SK-MEL-5 (cell line): ENCODE results near the gene GLP1R. TPM values are rescaled to one million over a fixed set of nuclear protein-coding genes. Genes with fewer than 3 reads are reported as not detected.

Experiments
- DNase-seq: peaks from one replicate; pipeline ENCODE4 v3.0.0-alpha.2; 2016; ENCODE audit warnings: low read depth, low spot score
- in situ Hi-C: cut with HindIII; loops from 2 replicates; pipeline ENCODE4 v1.10.0; 2016; ENCODE audit warnings: low sequenced_read_pairs, high pct_unique_total_duplicates, low pct_unique_long_range_greater_than_20kb
- total RNA-seq: library from RNA; depleted of rRNA; stranded (reverse); fragments of >200 nt; shearing (Covaris generic); gene quantifications from 2 replicates; pipeline ENCODE4 v1.2.3, GENCODE V29; 2014

GLP1R gene
- total RNA-seq, 1 experiment from 2014 or later: not detected

DNA sequence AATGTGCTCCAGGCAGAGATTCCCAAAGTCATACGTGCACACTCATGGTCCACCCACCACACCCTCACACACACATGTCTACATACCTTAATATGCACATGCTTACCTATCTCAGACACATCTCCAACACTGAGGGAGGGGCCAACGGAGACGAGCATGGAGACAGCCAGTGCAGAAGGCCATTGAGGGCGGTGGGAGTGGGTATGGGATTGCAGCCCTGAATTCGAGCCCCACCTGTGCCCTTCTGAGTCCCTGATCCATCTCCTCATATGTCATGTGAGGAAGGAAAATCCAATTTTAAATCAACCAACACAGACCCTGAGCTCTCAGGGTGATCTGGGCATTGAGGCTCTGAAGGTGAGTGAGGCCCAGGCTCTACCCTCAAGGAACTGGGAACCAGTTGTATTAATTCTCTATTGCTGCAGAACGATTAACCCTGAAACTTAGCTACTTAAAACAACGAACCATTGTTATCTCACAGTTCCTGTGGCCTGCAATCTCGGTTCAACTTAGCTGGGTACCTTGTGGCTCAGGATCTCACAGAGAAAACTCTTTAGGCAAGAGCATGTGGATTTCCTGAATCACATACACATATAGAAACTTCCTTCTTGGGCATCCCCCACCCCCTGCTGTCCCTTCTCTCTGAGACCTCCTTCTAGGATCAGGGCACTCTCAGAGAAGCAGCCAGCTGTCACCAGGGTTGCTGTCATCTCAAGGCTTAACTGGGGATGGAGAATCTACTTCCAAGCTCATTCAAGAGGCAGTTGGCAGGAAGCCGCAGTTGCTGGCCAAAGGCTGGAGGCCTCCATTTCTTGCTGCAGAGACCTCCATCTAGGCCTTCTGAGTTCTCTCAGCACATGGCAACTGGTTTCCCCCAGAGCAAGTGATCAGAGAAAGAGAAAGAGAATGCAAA lies 28.3 kb downstream of the GLP1R start:
- in situ Hi-C loops: no loop called here
- no peak for DNase-seq

DNA sequence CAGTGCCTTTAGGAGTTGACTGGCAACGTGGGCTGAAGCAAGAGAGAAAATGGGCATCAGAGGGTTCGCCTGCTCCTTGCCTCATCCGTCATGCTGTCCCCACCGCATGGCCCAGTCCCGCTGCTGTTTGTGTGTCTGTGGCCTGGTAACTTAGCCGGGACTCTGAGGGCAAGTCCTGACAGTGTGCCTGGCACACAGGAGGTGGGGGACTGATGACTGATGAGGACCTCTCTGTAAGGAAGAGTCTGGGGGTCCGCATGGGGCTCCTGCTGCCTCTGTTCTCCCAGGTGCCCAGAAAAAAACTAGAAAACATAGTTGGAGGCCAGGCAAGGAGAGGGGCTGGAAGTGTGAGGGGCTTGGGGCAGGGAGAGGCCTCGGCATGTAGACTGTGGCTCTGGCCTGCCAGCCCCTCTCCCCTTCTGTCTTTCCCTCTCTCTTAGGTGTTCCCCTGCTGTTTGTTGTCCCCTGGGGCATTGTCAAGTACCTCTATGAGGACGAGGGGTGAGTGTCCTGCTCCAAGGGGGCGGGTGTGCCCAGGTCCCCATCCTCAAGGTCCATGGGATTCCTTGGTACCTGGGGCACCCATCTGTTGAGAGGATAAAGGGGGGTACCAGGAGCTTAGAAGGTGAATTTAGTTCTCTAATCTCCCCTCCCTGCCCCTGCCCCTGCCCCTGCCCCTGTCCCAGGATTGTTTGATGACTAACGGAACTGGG lies 29.5 kb downstream of the GLP1R start:
- in situ Hi-C loops: no loop called here
- DNase-seq: no peak

GRCh38 chr6:39078695-39079094 lies 30.1 kb downstream of the GLP1R start:
- DNase-seq: no peak
- in situ Hi-C loops: no loop called here

DNA sequence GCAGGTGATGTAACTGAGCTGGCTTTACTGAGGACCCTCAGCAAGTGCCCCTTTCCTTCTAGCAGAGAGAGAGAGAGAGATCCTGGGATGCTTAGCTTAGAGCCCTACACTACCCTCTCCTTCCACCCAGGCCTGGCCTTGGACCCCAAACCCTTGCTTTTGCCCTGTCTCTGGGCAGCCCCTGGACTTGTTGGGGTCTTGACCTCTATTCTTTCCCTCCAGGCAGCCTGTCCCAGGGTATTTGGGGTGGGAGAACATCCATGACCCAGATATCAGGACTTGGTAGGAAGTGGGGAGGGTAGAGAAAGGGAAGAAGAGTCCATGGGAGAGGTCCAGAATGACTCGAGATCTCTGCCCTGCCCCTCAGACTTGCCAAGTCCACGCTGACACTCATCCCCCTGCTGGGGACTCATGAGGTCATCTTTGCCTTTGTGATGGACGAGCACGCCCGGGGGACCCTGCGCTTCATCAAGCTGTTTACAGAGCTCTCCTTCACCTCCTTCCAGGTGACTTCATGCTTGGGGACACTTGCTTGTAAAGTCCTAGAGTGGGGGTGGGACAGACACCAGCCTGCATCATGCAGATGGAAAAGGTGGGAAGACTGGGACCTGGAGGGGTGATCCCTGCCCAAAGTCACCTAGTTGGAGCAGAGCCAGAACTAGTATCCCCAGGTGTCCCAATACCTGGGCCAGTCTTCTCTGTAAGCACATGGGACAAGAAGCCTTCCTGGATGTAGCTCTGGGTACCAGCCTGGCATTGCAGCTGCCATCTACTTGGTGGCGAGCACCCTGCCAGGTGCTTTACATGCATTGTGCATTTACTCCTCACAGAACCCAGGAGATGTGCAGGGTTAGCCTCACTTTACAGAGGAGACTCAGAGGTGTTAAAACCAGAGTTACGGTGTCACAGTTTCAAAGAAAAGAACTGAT lies 30.9 kb downstream of the GLP1R start:
- in situ Hi-C loops: no loop called here
- no peak for DNase-seq

- in situ Hi-C loops: no loop called here
- DNase-seq: no peak
Measured at GRCh38 chr6:39080246-39080875, 31.8 kb downstream of the GLP1R start.

DNA sequence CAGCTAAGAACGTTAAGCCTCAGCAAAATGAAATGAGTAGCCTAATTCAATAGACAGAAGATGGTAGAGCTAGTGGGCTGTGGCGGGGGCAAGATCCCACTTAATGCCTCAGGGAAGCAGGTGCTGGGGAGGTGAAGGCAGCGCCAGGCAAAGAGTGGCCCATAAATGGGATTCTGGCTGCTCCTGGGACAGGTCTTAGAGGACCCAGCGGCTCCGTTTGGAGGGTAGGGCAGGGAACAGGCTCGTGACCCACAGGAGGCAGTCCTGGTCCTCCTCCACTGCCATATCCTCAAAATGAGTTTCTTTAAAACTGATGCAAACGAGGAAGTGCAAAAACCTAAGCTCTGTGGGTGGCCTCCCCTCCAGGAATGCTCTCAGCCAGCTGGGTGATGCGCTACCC lies 33.7 kb downstream of the GLP1R start:
- in situ Hi-C loops: no loop called here
- no peak for DNase-seq

DNA sequence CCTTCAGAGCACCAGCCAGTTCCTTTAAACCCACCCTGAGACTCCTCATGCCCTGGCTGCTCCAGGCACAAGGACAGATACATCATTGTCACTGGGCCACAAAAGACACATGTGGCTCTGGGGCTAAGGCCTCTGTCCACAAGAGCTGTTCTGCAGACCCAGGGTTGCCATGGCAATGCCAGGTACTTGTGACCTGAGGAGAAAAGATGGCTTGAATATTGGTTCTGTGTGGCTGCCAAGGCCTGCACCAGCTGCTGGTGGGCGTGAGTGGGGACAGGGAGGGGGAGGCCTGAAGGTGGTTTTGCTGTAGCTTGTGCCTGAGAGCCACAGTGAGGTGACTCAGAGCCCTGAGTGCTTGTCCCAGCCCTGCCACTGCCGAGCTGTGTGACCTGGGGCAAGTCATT lies 34.7 kb downstream of the GLP1R start:
- in situ Hi-C loops: no loop called here

DNA sequence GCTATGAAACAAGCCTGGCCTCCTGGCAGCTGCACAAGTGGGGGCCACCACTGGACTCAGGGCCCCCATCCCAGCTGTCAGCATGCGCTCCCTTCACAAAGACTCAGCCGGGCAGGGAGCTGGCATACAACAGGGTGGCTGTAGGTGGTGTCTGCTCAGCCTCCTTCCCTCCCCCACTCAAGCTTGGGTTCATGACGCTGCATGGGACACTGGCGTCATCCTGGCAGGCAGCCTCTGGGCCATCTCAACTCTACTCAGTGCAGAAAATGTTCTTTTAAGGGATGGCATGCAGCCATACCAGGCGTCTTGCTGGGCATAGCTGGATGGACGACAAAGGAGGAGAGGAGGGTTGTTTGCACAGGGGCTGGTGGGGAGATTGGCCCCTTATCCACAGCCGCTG lies 35.9 kb downstream of the GLP1R start:
- no peak for DNase-seq
- in situ Hi-C loops: no loop called here

More for the DNA sequence above, 34.7 kb downstream of the GLP1R start:
- no peak for DNase-seq

DNA sequence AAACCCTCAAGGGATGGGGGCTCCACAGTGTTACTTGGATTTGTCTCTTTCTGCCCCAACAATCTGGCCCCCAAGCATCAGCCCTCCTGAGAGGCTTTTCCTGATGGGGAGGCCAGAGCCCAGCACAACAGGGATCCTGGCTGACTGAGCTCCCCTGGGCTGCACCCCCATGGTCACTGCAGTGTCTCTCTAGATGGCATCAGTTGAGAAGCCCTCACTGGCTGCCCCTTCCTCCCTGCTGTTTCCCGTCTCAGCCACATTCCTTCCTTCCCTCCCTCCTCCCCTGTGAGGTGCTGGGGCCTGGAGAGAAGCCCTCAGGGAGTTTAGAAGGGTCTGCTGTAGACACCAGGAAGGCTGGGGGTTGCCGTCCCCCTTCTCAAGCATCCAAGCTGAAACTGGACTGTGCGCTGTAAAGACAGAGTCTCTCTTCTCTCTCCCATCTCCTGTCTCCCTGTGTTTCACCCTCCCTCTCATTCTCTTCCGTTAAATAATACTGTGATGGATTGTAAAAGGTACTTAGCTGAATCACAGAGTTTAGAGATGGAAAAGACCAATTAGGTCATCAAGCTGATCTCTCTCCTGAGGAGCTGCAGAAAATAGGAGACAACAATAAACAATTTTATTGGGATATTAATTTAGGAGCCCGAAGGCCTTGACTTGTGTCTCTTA lies 36.7 kb downstream of the GLP1R start:
- no peak for DNase-seq
- in situ Hi-C loops: no loop called here

- in situ Hi-C loops: no loop called here
- DNase-seq: no peak
Measured at GRCh38 chr6:39086294-39086693, 37.7 kb downstream of the GLP1R start.

DNA sequence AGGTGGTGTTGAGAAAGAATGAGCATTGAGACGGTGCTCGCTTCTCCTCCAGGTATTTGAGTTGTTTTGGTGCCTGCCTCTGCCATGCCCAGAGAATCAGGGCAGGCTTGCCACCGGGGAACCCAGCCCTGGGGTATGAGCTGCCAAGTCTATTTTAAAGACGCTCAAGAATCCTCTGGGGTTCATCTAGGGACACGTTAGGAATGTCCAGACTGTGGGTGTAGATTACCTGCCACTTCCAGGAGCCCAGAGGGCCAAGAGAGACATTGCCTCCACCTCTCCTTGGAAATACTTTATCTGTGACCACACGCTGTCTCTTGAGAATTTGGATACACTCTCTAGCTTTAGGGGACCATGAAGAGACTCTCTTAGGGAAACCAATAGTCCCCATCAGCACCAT lies 38.1 kb downstream of the GLP1R start:
- no peak for DNase-seq
- in situ Hi-C loops: no loop called here

- DNase-seq: no peak
- in situ Hi-C loops: no loop called here
Measured at GRCh38 chr6:39087197-39087596, 38.6 kb downstream of the GLP1R start.

DNA sequence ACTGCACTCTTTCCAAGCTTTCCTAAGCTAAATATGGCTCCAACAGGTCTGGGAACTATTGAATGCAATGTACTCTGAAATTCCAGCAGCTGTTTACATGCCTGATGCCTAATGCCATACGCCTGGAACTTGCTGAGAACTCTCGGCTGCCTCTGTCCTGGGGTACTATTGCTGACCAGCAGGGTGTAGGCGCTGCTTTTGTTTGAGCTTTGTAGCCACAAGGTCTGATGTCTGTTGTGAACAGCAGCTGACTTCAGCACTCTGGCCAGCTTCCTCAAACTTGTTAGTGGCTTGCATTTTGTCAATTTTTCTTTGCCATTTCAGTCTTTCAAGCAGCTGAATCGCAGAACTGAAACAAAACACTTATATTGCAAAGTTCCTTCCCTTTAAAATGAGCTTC lies 39.8 kb downstream of the GLP1R start:
- peak; percentile 41 for DNase-seq
- in situ Hi-C loops: no loop called here

- in situ Hi-C loops: no loop called here
Measured at GRCh38 chr6:39090036-39090435, 41.5 kb downstream of the GLP1R start.

GRCh38 chr6:39091220-39091619 lies 42.6 kb downstream of the GLP1R start:
- in situ Hi-C loops: no loop called here
- DNase-seq: no peak

More at GRCh38 chr6:39090036-39090435, 41.5 kb downstream of the GLP1R start:
- no peak for DNase-seq

- DNase-seq: peak; percentile 51
- in situ Hi-C loops: no loop called here
Measured at GRCh38 chr6:39092124-39092523, 43.5 kb downstream of the GLP1R start.

- no peak for DNase-seq
- in situ Hi-C loops: no loop called here
Measured at GRCh38 chr6:39093149-39093708, 44.6 kb downstream of the GLP1R start.
